ENCODE data around the gene CALN1.

CALN1 gene

DNA sequence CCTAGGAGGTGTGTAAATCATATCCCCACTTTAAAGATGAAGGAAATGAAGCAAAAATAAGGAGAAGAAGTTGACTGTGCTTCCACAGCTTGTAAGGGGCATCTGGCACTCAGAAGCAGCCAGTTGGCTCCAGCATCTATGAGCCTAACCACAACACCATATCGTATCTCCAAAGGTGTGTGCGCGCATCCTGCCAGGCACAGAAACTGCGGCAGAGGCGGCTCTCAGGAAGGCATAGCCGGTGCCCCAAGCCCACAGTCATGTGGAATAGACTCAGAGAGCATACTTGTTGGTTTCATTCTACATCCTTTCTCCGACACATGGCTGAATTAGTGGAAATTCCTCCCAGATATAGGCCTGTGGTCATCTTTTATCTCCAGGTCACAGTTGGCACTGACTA, 423.9 kb downstream of the CALN1 start:
- Histone ChIP-seq H3K4me3 (ENCODE audit: severe bottlenecking) (no peak overlapping the region), H3K4me1 (ENCODE audit: insufficient read depth, poor library complexity, severe bottlenecking) (no peaks in the 10 kb centered on the region), H3K36me3 (ENCODE audit: low read depth) (no peaks in the 10 kb centered on the region), H3K27ac (ENCODE audit: poor library complexity, severe bottlenecking) (no peak overlapping the region), H3K27me3 (ENCODE audit: insufficient read depth, poor library complexity, severe bottlenecking) (no peaks in the 10 kb centered on the region), H3K9me3 (ENCODE audit: severe bottlenecking) (no peaks in the 10 kb centered on the region)
- DNase-seq (ENCODE audit: low spot score) (no peak), ATAC-seq (ENCODE audit: low read depth) (no peak)
- TF ChIP-seq CTCF (IDR thresholded peaks at IDR 0.05; ENCODE audit: poor library complexity, severe bottlenecking), result no peak

DNA sequence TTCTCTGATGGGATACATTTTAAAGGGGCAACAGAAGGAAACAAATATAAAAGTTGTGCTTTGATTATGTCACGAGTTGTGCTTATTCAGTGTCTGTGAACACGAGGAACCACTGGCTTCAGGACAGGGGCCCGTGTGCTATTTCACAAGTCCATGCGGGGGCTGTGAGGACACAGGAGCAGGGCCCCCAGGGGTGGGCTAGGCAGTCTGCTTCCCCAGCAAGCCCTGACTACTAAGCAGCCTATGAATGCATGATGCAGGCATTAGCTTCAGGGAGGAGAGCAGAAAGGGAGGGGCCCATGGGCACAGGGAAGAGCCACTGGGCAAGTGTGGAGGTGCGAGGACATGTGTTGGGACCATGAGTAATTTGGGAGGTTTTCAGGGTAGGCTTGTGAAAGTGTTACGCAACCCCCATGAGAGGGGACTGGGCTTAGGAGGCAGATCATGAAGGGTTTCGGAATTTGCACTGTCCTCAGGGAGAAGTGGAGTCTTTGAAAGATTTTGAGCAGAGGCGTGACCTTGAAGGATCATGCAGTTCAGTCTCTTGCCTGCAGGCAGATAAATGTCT, 424.9 kb downstream of the CALN1 start:
- Histone ChIP-seq H3K4me3 (ENCODE audit: severe bottlenecking) (no peak overlapping the region), H3K4me1 (ENCODE audit: insufficient read depth, poor library complexity, severe bottlenecking) (no peaks in the 10 kb centered on the region), H3K27me3 (ENCODE audit: insufficient read depth, poor library complexity, severe bottlenecking) (no peaks in the 10 kb centered on the region), H3K9me3 (ENCODE audit: severe bottlenecking) (no peaks in the 10 kb centered on the region), H3K36me3 (ENCODE audit: low read depth) (no peaks in the 10 kb centered on the region), H3K27ac (ENCODE audit: poor library complexity, severe bottlenecking) (no peak overlapping the region)
- ATAC-seq (ENCODE audit: low read depth), result no peak
- TF ChIP-seq CTCF (IDR thresholded peaks at IDR 0.05; ENCODE audit: poor library complexity, severe bottlenecking), result no peak
- DNase-seq (ENCODE audit: low spot score), result no peak

DNA sequence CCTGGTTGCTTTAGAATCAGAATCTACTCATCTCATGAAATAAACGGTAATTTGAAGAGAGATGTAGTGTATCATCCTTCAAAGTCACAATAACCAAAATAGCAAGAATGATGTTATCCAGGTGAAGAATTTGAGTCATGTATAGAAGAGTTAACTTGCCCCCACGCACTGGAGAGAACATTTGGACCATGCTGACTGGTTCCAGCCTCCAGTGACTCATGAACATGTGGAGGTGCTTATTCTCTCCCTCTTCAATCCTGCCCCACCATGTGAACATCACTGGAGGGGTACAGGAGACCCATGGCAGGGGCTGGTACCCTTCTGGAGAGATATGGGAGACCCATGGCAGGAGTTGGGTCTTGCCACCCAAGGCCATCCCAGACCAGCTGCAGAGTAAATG, 427.8 kb downstream of the CALN1 start:
- DNase-seq (ENCODE audit: low spot score) (no peak), ATAC-seq (ENCODE audit: low read depth) (no peak)
- H3K9me3 ChIP-seq (ENCODE audit: severe bottlenecking), result no peaks in the 10 kb centered on the region
- TF ChIP-seq CTCF (IDR thresholded peaks at IDR 0.05; ENCODE audit: poor library complexity, severe bottlenecking), result no peak
- H3K27ac ChIP-seq (ENCODE audit: poor library complexity, severe bottlenecking), result no peak overlapping the region
- H3K36me3 ChIP-seq (ENCODE audit: low read depth), result no peaks in the 10 kb centered on the region
- no peaks in the 10 kb centered on the region for H3K27me3 ChIP-seq (ENCODE audit: insufficient read depth, poor library complexity, severe bottlenecking)
- H3K4me3 ChIP-seq (ENCODE audit: severe bottlenecking), result no peak overlapping the region
- no peaks in the 10 kb centered on the region for H3K4me1 ChIP-seq (ENCODE audit: insufficient read depth, poor library complexity, severe bottlenecking)

- no peaks in the 10 kb centered on the region for H3K27me3 ChIP-seq (ENCODE audit: insufficient read depth, poor library complexity, severe bottlenecking)
- no peak overlapping the region for H3K27ac ChIP-seq (ENCODE audit: poor library complexity, severe bottlenecking)
- no peak overlapping the region for H3K4me3 ChIP-seq (ENCODE audit: severe bottlenecking)
- no peaks in the 10 kb centered on the region for H3K4me1 ChIP-seq (ENCODE audit: insufficient read depth, poor library complexity, severe bottlenecking)
- no peaks in the 10 kb centered on the region for H3K9me3 ChIP-seq (ENCODE audit: severe bottlenecking)
- no peaks in the 10 kb centered on the region for H3K36me3 ChIP-seq (ENCODE audit: low read depth)
- DNase-seq (ENCODE audit: low spot score) (no peak), ATAC-seq (ENCODE audit: low read depth) (no peak)
- no peak for TF ChIP-seq CTCF (IDR thresholded peaks at IDR 0.05; ENCODE audit: poor library complexity, severe bottlenecking)
These were observed 429.3 kb downstream of the CALN1 start for GRCh38 chr7:71982851-71983250.

DNA sequence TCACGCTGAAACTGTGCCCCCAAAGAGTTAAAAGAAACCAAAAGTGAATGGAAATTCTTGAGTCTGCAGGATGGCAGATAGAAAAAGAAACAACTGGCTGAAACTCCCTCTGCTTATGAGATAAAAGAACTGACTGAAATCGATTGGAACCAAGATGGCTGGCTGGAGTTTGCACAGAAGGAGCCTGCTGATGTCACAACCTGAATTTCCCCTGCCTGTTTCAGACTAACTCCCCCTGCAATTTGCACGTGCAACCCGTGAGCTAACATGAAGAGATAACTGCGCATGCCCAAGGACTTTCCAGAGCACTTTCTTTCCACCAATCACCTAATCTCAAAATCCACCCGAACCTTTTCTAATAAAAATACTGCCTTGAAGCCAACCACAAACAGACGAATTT, 435.5 kb downstream of the CALN1 start:
- H3K4me1 ChIP-seq (ENCODE audit: insufficient read depth, poor library complexity, severe bottlenecking), result no peaks in the 10 kb centered on the region
- H3K4me3 ChIP-seq (ENCODE audit: severe bottlenecking), result no peak overlapping the region
- no peaks in the 10 kb centered on the region for H3K36me3 ChIP-seq (ENCODE audit: low read depth)
- H3K9me3 ChIP-seq (ENCODE audit: severe bottlenecking), result no peaks in the 10 kb centered on the region
- ATAC-seq (ENCODE audit: low read depth) (no peak), DNase-seq (ENCODE audit: low spot score) (no peak)
- no peak for TF ChIP-seq CTCF (IDR thresholded peaks at IDR 0.05; ENCODE audit: poor library complexity, severe bottlenecking)
- H3K27ac ChIP-seq (ENCODE audit: poor library complexity, severe bottlenecking), result no peak overlapping the region
- no peaks in the 10 kb centered on the region for H3K27me3 ChIP-seq (ENCODE audit: insufficient read depth, poor library complexity, severe bottlenecking)

Measured in RWPE2 (cell line).